ENCODE measurements around the gene AK8. TPM values are rescaled to one million over a fixed set of nuclear protein-coding genes. Genes with fewer than 3 reads are reported as not detected.

Gene AK8
- total and polyA plus RNA-seq, 2 experiments from 2014 or later, result 0.40 to 4.5 TPM

DNA sequence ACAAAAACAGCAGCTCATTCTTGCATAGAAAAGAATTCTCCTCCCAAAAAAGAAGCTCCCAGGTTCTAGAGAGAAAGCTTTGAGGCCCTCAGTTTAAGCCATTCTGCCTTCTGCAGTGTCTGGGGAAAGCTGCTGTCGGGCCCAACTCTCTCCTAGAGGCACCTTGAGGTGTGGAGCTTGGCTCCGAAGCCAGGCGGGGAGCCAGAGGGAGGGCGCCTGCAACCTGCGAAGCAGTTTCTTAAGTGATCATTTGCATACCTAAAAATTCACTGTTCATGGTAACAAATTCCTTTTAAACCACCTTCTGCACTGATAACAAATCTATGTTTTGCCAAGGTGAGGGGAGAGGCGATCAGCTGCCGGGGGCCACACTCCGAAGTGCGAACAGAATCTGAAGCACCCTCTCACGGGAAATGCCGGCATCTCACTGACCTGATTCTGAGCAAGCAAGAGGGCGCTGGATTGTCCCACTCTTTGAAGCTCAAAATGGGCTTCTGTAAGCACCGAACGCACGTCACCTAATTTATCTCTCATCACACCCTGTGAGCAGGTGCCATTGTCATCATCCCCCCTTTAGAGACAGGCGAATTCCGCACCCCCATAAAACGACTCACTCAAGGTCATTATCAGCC, 121.8 kb downstream of the AK8 start:
- H2AFZ ChIP-seq, result no peak overlapping the region
- 76% methylated on average over 18 of the region's 18 CpGs for WGBS (ENCODE audit: low lambda C conversion rate, missing lambda C conversion rate)
- no peak for DNase-seq (ENCODE audit: low spot score)
- H3K36me3 ChIP-seq (replicated peaks; ENCODE audit: insufficient read depth, low read depth), result no peaks in the 10 kb centered on the region
- H3K9me3 ChIP-seq (ENCODE audit: low read depth), result no peaks in the 10 kb centered on the region
- H3K4me1 ChIP-seq (ENCODE audit: insufficient read depth), result peaks cover 5% of the 10 kb centered on the region
- H3K4me2 ChIP-seq, result no peak overlapping the region
- no peak overlapping the region for H3K27ac ChIP-seq
- H3K9me2 ChIP-seq (replicated peaks; ENCODE audit: insufficient read depth), result no peaks in the 10 kb centered on the region
- no peaks in the 10 kb centered on the region for H3K79me2 ChIP-seq
- TF ChIP-seq EZH2phosphoT487 (IDR thresholded peaks at IDR 0.05; ENCODE audit: low read depth, severe bottlenecking, unreplicated experiment) (no peak), EZH2 (IDR thresholded peaks at IDR 0.05; ENCODE audit: borderline replicate concordance) (no peak)
- TF ChIP-seq, protein P1, sequence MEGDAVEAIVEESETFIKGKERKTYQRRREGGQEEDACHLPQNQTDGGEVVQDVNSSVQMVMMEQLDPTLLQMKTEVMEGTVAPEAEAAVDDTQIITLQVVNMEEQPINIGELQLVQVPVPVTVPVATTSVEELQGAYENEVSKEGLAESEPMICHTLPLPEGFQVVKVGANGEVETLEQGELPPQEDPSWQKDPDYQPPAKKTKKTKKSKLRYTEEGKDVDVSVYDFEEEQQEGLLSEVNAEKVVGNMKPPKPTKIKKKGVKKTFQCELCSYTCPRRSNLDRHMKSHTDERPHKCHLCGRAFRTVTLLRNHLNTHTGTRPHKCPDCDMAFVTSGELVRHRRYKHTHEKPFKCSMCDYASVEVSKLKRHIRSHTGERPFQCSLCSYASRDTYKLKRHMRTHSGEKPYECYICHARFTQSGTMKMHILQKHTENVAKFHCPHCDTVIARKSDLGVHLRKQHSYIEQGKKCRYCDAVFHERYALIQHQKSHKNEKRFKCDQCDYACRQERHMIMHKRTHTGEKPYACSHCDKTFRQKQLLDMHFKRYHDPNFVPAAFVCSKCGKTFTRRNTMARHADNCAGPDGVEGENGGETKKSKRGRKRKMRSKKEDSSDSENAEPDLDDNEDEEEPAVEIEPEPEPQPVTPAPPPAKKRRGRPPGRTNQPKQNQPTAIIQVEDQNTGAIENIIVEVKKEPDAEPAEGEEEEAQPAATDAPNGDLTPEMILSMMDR (IDR thresholded peaks at IDR 0.05; ENCODE audit: poor library complexity), result no peak
- H3K27me3 ChIP-seq, result no peaks in the 10 kb centered on the region
- no peak overlapping the region for H3K4me3 ChIP-seq
- H4K20me1 ChIP-seq (ENCODE audit: insufficient read depth, poor library complexity, severe bottlenecking), result no peaks in the 10 kb centered on the region

DNA sequence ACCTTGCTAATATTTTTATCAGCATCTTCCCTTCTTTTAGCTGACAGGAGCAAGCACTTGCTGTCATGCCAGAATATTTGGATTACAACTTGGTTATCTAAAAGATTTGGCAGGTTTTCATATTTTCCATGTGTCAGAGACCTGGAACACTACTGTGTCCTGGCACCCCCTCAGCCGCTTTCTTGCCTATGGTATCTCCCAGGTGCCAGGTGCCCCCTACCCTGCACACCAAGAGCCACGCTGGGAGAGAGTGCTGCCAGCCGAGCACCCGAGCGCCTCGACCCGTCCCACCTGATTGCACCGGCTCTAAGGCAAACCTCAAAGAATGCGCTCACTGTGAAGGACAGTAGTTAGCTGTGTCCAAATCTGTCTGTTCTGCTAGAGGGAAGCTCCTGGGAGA, 123.0 kb downstream of the AK8 start:
- Histone ChIP-seq H3K4me2 (no peak overlapping the region), H3K4me1 (ENCODE audit: insufficient read depth) (peaks cover 5% of the 10 kb centered on the region), H3K9me2 (replicated peaks; ENCODE audit: insufficient read depth) (no peaks in the 10 kb centered on the region), H3K4me3 (no peak overlapping the region), H3K36me3 (replicated peaks; ENCODE audit: insufficient read depth, low read depth) (no peaks in the 10 kb centered on the region), H2AFZ (no peak overlapping the region), H3K79me2 (no peaks in the 10 kb centered on the region), H3K27ac (no peak overlapping the region), H4K20me1 (ENCODE audit: insufficient read depth, poor library complexity, severe bottlenecking) (no peaks in the 10 kb centered on the region), H3K9me3 (ENCODE audit: low read depth) (no peaks in the 10 kb centered on the region), H3K27me3 (no peaks in the 10 kb centered on the region)
- 99% methylated on average over 9 of the region's 9 CpGs for WGBS (ENCODE audit: low lambda C conversion rate, missing lambda C conversion rate)
- DNase-seq (ENCODE audit: low spot score), result no peak
- TF ChIP-seq, protein P1 (IDR thresholded peaks at IDR 0.05; ENCODE audit: poor library complexity), result no peak
- TF ChIP-seq EZH2phosphoT487 (IDR thresholded peaks at IDR 0.05; ENCODE audit: low read depth, severe bottlenecking, unreplicated experiment) (no peak), EZH2 (IDR thresholded peaks at IDR 0.05; ENCODE audit: borderline replicate concordance) (no peak)

DNA sequence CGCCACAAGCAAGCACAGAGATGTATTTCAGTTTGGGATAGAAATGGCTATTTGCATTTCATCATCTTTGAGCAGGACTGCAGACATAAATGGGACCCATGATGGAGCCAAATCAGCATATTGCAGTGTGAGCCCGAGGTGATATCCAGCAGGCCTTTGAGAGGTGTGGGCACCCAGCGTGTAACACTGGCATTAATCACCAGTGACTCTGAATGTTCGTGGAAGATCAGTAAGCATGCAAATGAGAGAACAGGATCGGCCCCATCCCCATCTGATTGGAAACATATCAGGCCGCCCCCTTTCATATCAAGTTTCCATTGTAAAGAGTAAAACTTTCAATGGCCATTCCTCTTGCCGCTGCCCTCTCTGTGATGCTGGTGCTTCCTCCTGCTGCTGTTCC, 123.8 kb downstream of the AK8 start:
- no peak overlapping the region for H2AFZ ChIP-seq
- no peaks in the 10 kb centered on the region for H3K79me2 ChIP-seq
- DNase-seq (ENCODE audit: low spot score), result no peak
- no peaks in the 10 kb centered on the region for H3K36me3 ChIP-seq (replicated peaks; ENCODE audit: insufficient read depth, low read depth)
- no peak overlapping the region for H3K27ac ChIP-seq
- peaks cover 5% of the 10 kb centered on the region for H3K4me1 ChIP-seq (ENCODE audit: insufficient read depth)
- no peak overlapping the region for H3K4me3 ChIP-seq
- no peak overlapping the region for H3K4me2 ChIP-seq
- H3K9me3 ChIP-seq (ENCODE audit: low read depth), result no peaks in the 10 kb centered on the region
- WGBS (ENCODE audit: low lambda C conversion rate, missing lambda C conversion rate), result 87% methylated on average over 7 of the region's 7 CpGs
- no peaks in the 10 kb centered on the region for H3K9me2 ChIP-seq (replicated peaks; ENCODE audit: insufficient read depth)
- no peaks in the 10 kb centered on the region for H4K20me1 ChIP-seq (ENCODE audit: insufficient read depth, poor library complexity, severe bottlenecking)
- no peak for TF ChIP-seq EZH2phosphoT487 (IDR thresholded peaks at IDR 0.05; ENCODE audit: low read depth, severe bottlenecking, unreplicated experiment)
- TF ChIP-seq, protein P1 (IDR thresholded peaks at IDR 0.05; ENCODE audit: poor library complexity), result no peak
- no peak for TF ChIP-seq EZH2 (IDR thresholded peaks at IDR 0.05; ENCODE audit: borderline replicate concordance)
- H3K27me3 ChIP-seq, result no peaks in the 10 kb centered on the region

DNA sequence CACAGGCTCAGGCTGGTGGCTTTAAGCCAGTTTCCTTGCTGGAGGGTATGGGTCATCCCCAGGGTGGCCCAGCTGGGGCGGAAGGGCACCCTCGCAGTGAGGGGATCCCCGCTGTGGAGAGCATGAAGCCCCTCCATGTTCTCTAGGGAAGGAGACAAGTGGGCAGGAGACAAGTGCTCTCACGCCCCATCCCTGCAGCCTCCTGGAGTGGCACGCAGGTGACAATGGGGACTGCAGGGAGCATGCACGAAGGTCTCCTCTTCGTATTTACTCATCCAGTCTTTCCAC, 124.5 kb downstream of the AK8 start:
- Histone ChIP-seq H3K36me3 (replicated peaks; ENCODE audit: insufficient read depth, low read depth) (no peaks in the 10 kb centered on the region), H2AFZ (no peak overlapping the region), H3K4me3 (no peak overlapping the region), H3K4me2 (no peak overlapping the region), H3K9me3 (ENCODE audit: low read depth) (no peaks in the 10 kb centered on the region), H4K20me1 (ENCODE audit: insufficient read depth, poor library complexity, severe bottlenecking) (no peaks in the 10 kb centered on the region), H3K27ac (no peak overlapping the region), H3K4me1 (ENCODE audit: insufficient read depth) (peaks cover 5% of the 10 kb centered on the region), H3K9me2 (replicated peaks; ENCODE audit: insufficient read depth) (no peaks in the 10 kb centered on the region), H3K27me3 (no peaks in the 10 kb centered on the region), H3K79me2 (no peaks in the 10 kb centered on the region)
- 94% methylated on average over 7 of the region's 7 CpGs for WGBS (ENCODE audit: low lambda C conversion rate, missing lambda C conversion rate)
- no peak for DNase-seq (ENCODE audit: low spot score)
- TF ChIP-seq, protein P1 (IDR thresholded peaks at IDR 0.05; ENCODE audit: poor library complexity), result no peak
- TF ChIP-seq EZH2phosphoT487 (IDR thresholded peaks at IDR 0.05; ENCODE audit: low read depth, severe bottlenecking, unreplicated experiment), result no peak
- TF ChIP-seq EZH2 (IDR thresholded peaks at IDR 0.05; ENCODE audit: borderline replicate concordance), result no peak
